ENCODE data around the gene DKK3.

DKK3 gene

DNA sequence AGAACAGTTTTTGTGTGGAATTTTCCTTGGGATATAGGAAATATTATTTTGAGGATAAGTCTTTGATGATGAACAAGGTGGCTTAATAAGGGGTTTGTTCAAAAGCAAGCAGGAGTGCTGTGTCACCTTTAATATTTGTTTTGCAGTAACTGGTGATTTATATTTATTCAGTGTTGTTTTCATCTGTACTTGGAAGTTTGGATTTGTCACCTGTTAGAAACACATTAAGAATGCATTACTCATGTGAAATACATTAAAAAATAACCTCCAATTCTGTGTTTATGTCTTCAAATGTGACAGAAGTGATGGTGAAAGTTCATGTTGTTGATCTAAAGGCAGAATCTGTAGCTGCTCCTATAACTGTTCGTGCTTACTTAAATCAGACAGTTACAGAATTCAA is 70.5 kb downstream of the DKK3 start:
- DNase-seq (ENCODE audit: low read depth), result peak; percentile 36

DNA sequence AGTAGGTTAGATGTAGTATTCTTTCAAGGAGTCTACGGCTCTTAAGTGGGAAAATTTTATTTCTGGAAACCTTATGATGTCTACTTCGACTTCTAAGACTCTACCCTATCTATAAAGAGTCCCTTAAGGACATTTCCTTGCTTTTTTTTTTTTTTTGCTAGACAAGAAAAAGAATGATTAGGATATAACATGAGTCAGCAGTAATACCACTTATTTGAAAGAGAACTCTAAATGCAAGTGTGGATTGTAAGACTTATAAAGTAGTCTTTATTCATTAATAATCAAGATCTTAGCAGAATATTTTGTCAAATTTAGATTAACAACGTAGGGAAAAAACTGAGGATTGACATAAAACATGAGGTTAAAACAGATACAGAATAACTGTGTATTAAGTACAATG is 71.0 kb downstream of the DKK3 start:
- DNase-seq (ENCODE audit: low read depth), result peak; percentile 20

DNA sequence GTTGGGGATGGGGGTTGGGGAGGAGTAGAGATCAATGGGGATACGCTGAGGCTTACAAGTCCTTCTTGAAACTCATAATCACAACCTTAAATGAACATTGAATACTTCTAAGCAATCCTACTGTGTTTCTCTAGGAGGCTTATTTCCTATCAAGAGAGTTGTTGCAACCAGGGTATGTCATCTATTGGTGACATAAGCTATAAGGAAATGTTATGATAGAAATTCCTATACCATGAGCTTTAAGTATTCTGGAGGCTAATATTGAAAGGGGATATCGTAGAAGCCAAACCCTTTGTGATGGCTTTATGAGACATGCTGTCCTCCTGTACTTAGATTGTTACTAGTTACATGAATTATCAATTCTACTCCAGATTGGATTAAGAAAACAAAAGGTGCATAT is 72.9 kb downstream of the DKK3 start:
- DNase-seq (ENCODE audit: low read depth), result no peak

DNA sequence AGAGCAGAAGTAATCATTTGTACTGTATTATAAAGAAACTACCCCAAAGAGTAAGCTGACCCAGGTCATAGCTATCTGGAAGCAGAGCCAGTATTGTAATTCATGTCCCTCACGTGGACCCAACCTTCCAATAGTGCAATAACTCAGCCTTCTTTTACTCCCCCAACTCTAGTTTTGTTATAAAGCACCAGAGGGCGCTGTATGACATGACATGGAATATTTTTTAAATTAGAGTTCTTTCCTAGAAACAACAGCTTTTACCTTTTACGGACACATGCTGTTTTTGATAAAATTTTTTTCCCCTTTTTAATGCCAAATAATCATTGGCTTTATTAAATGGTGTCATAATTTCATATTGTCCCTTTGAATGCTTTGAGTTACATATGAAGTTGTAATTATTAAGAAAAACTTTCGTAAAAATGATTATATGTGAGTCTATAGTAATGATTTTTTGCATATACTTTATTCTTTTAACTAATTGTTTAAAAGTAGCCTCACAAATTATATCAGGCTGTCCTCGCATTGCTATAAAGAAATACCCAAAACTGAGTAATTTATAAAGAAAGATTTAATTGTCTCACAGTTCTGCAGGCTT is 76.9 kb downstream of the DKK3 start:
- DNase-seq (ENCODE audit: low read depth), result peak; percentile 70

DNA sequence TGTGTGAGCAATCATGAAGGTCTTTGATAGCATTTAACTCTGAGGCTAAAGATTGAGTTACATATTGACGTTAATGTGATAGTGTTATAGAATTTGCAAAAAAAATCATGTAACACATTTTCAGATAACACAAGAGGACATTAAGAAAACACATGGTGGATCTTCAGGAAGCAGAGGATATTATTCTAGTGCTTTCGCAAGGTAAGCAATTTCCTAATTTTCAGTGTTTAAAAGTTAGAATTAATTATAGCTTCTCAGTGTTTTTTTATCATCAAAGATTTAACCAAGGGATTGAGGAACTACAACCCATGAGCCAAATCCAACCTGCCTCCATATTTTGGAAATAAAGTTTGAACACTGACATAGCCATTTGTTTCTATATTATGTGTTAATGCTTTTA is 78.5 kb downstream of the DKK3 start:
- DNase-seq (ENCODE audit: low read depth), result no peak

DNA sequence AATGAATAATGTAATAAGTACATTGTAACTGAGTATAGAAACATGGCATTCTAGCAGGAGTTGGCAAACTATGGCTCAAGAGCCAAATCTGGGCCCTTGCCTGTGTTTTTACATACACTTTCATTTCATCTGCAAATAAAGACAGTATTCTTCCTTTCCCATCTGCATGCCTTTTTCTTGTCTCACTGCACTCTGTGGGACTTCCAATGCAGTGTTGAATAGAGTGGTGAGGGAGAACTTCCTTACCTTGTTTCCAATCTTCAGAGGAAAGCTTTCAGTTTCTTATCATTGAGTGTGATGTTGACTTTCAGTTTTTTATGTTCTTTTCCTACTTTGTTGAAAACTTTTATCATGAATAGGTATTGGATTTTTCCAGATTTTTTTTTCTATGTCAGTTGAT is 84.6 kb downstream of the DKK3 start:
- DNase-seq (ENCODE audit: low read depth), result no peak

DNA sequence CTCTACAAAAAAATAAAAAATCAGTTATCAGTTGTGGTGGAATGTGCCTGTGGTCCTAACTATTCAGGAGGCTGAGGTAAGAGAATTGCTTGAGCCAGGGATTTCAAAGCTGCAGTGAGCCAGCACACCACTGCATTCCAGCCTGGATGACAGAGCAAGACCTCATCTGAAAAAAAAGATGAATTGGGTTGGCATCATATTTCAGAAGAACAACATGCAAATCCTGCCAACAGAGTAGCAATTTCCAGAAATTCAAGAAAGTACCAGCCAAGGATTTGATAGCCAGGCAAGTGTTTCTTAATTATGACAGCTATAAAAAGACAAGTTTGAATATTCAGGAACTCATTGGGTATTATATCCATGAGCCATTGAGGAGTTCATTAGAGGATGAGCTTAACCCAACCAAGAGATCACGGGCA is 91.4 kb downstream of the DKK3 start:
- DNase-seq (ENCODE audit: low read depth), result peak; percentile 89

DNA sequence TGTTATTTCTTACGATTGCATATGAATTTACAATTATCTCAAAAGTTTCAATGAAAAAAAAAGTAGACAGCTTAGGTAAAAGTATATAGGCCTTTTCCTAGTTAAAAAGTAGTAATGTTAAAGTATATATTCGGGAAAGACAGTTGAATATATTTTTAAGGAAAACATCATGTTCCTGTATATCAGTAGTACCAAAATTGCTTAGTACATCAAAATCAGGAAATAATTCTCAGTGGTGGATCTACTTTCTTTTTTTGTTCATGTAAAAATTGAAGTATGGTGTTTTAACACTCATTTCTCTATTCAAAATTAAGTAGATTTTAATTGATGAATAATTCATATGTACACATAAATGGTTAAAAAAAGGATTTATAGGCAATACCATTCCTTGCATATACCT is 92.8 kb downstream of the DKK3 start:
- DNase-seq (ENCODE audit: low read depth), result no peak

DNA sequence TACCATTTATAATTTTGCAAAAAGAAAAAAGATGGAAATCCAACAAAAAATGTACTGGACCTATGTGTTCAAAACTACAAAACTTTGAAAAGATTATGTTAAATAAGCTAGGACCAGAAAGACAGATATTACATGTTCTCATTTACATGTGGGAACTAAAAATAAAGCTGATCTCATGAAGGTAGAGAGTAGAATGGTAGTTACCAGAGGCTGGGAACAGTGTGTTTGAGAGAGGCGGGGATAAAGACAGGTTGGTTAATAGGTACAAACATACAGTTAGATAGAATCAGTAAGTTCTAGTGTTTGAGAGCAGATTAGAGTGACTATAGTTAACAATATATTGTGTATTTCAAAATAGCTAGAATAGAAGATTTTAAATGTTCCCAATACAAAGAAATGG is 95.0 kb downstream of the DKK3 start:
- no peak for DNase-seq (ENCODE audit: low read depth)
